CD4-positive, alpha-beta T cell treated with Interleukin-6 for 4 hours (primary cell): Measurements from ENCODE around the gene UQCRFS1.
"Not testable (repeated sequence)": the region's sequence is repeated elsewhere in the genome, so short reads cannot be mapped to it uniquely, and the experiment has no call there.

ENCODE experiments used
- DNase-seq: peaks from one replicate; pipeline ENCODE4 v3.0.0-alpha.2; 2020; ENCODE audit warnings: mixed read lengths

The UQCRFS1 gene

GRCh38 chr19:29212648-29213573 is at the start of gene UQCRFS1:
Gene UQCRFS1 (minus strand): TSS chr19:29213151. CDS start chr19:29213118, 33 bp downstream.
- peak; percentile 97 for DNase-seq

GRCh38 chr19:29262085-29262484 is 49.1 kb upstream of the UQCRFS1 start:
- no peak for DNase-seq

- DNase-seq, result no peak
Measured at GRCh38 chr19:29260477-29261317, 47.7 kb upstream of the UQCRFS1 start.

GRCh38 chr19:29259867-29260281 is 46.9 kb upstream of the UQCRFS1 start:
- no peak for DNase-seq

- no peak for DNase-seq
Measured at GRCh38 chr19:29259153-29259552, 46.2 kb upstream of the UQCRFS1 start.

GRCh38 chr19:29256516-29256915 is 43.6 kb upstream of the UQCRFS1 start:
- no peak for DNase-seq

- DNase-seq, result no peak
Measured at GRCh38 chr19:29255912-29256311, 43.0 kb upstream of the UQCRFS1 start.

GRCh38 chr19:29255006-29255405 is 42.1 kb upstream of the UQCRFS1 start:
- no peak for DNase-seq

GRCh38 chr19:29249798-29250197 is 36.8 kb upstream of the UQCRFS1 start:
- DNase-seq, result not testable (repeated sequence)

- DNase-seq, result no peak
Measured at GRCh38 chr19:29248332-29248844, 35.4 kb upstream of the UQCRFS1 start.

GRCh38 chr19:29247872-29248271 is 34.9 kb upstream of the UQCRFS1 start:
- no peak for DNase-seq

- DNase-seq, result no peak
Measured at GRCh38 chr19:29247471-29247870, 34.5 kb upstream of the UQCRFS1 start.

- no peak for DNase-seq
Measured at GRCh38 chr19:29247051-29247450, 34.1 kb upstream of the UQCRFS1 start.

GRCh38 chr19:29245215-29245614 is 32.3 kb upstream of the UQCRFS1 start:
- DNase-seq, result no peak

- no peak for DNase-seq
Measured at GRCh38 chr19:29241324-29241723, 28.4 kb upstream of the UQCRFS1 start.

GRCh38 chr19:29239213-29239776 is 26.3 kb upstream of the UQCRFS1 start:
- no peak for DNase-seq

GRCh38 chr19:29233591-29233990 is 20.6 kb upstream of the UQCRFS1 start:
- DNase-seq, result no peak

GRCh38 chr19:29232315-29232852 is 19.4 kb upstream of the UQCRFS1 start:
- DNase-seq, result no peak

GRCh38 chr19:29231306-29231705 is 18.4 kb upstream of the UQCRFS1 start:
- not testable (repeated sequence) for DNase-seq

GRCh38 chr19:29217616-29218015 is 4.7 kb upstream of the UQCRFS1 start:
- DNase-seq, result no peak

- DNase-seq, result no peak
Measured at GRCh38 chr19:29216021-29216420, 3.1 kb upstream of the UQCRFS1 start.

GRCh38 chr19:29215322-29215845 is 2.4 kb upstream of the UQCRFS1 start:
- no peak for DNase-seq

- DNase-seq, result no peak
Measured at GRCh38 chr19:29214411-29214810, 1.5 kb upstream of the UQCRFS1 start.
